Glutamatergic neuron (in vitro differentiated cells): ENCODE results near the gene TLDC2. TPM values are rescaled to one million over a fixed set of nuclear protein-coding genes. Genes with fewer than 3 reads are reported as not detected.

Source experiments
- DNase-seq: peaks from one replicate; pipeline ENCODE4 v3.0.0; 2022
- H3K27ac Mint-ChIP-seq: one replicate; pipeline ENCODE4 v1.8.0; 2020; ENCODE audit warnings: mild to moderate bottlenecking, mixed read lengths, inconsistent platforms; ENCODE audit not compliant: unreplicated experiment
- H3K27me3 Mint-ChIP-seq: one replicate; pipeline ENCODE4 v1.8.0; 2020; ENCODE audit warnings: mild to moderate bottlenecking, moderate library complexity, mixed read lengths, inconsistent platforms; ENCODE audit not compliant: unreplicated experiment
- H3K36me3 Mint-ChIP-seq: one replicate; pipeline ENCODE4 v1.8.0; 2020; ENCODE audit warnings: mild to moderate bottlenecking, mixed read lengths, inconsistent platforms; ENCODE audit not compliant: unreplicated experiment
- H3K4me1 Mint-ChIP-seq: one replicate; pipeline ENCODE4 v1.8.0; 2020; ENCODE audit warnings: mild to moderate bottlenecking, low read depth, mixed read lengths, inconsistent platforms; ENCODE audit not compliant: unreplicated experiment
- H3K4me3 Mint-ChIP-seq: one replicate; pipeline ENCODE4 v1.8.0; 2020; ENCODE audit warnings: mild to moderate bottlenecking, mixed read lengths, inconsistent platforms; ENCODE audit not compliant: unreplicated experiment
- H3K9me3 Mint-ChIP-seq: one replicate; pipeline ENCODE4 v1.8.0; 2020; ENCODE audit warnings: mild to moderate bottlenecking, moderate library complexity, mixed read lengths, inconsistent platforms; ENCODE audit not compliant: unreplicated experiment
- CTCF ChIP-seq: fragments of 200-600 bp; sonication (generic); IDR thresholded peaks from one replicate; pipeline ENCODE4 v1.5.0; 2021; ENCODE audit not compliant: partially characterized antibody, unreplicated experiment
- total RNA-seq: library from RNA; stranded (reverse); fragmentation: NEBNext Ultra II Directional; extraction: Animal tissue kit (Norgen Biotek cat#: 25700); gene quantifications from one replicate; pipeline ENCODE4 v1.2.1, GENCODE V29; 2021; ENCODE audit not compliant: unreplicated experiment

Gene TLDC2
- total RNA-seq, 1 donor from 2014 or later, result not detected

- Mint-ChIP-seq H3K9me3 (no peaks in the 10 kb centered on the region), H3K4me1 (no peaks in the 10 kb centered on the region), H3K27me3 (peaks cover 5% of the 10 kb centered on the region), H3K4me3 (no peak overlapping the region), H3K36me3 (no peaks in the 10 kb centered on the region), H3K27ac (no peak overlapping the region)
- DNase-seq, result no peak
- no peak for TF ChIP-seq CTCF
Measured at GRCh38 chr20:36878941-36879340, 3.0 kb downstream of the TLDC2 start.

- Mint-ChIP-seq H3K9me3 (peaks cover 3% of the 10 kb centered on the region), H3K4me1 (peaks cover 1% of the 10 kb centered on the region), H3K27me3 (peaks cover 8% of the 10 kb centered on the region), H3K27ac (no peak overlapping the region), H3K4me3 (no peak overlapping the region), H3K36me3 (no peaks in the 10 kb centered on the region)
- TF ChIP-seq CTCF, result no peak
- DNase-seq, result no peak
Measured at GRCh38 chr20:36880741-36881250, 4.9 kb downstream of the TLDC2 start.

- Mint-ChIP-seq H3K36me3 (no peaks in the 10 kb centered on the region), H3K4me1 (peaks cover 1% of the 10 kb centered on the region), H3K4me3 (no peak overlapping the region), H3K27ac (no peak overlapping the region), H3K9me3 (peaks cover 3% of the 10 kb centered on the region), H3K27me3 (peaks cover 8% of the 10 kb centered on the region)
- DNase-seq, result no peak
- TF ChIP-seq CTCF, result no peak
Measured at GRCh38 chr20:36881331-36881730, 5.4 kb downstream of the TLDC2 start.

GRCh38 chr20:36881888-36882287, 6.0 kb downstream of the TLDC2 start:
- no peaks in the 10 kb centered on the region for H3K36me3 Mint-ChIP-seq
- H3K4me1 Mint-ChIP-seq, result peaks cover 4% of the 10 kb centered on the region
- H3K4me3 Mint-ChIP-seq, result no peak overlapping the region
- peaks cover 3% of the 10 kb centered on the region for H3K9me3 Mint-ChIP-seq
- no peak overlapping the region for H3K27ac Mint-ChIP-seq
- TF ChIP-seq CTCF, result no peak
- no peak for DNase-seq
- H3K27me3 Mint-ChIP-seq, result peaks cover 8% of the 10 kb centered on the region

- no peak overlapping the region for H3K4me3 Mint-ChIP-seq
- no peak overlapping the region for H3K27ac Mint-ChIP-seq
- DNase-seq, result no peak
- H3K27me3 Mint-ChIP-seq, result peaks cover 8% of the 10 kb centered on the region
- peaks cover 8% of the 10 kb centered on the region for H3K4me1 Mint-ChIP-seq
- no peaks in the 10 kb centered on the region for H3K36me3 Mint-ChIP-seq
- TF ChIP-seq CTCF, result no peak
- H3K9me3 Mint-ChIP-seq, result peaks cover 5% of the 10 kb centered on the region
Measured at GRCh38 chr20:36883977-36884535, 8.1 kb downstream of the TLDC2 start.
